HepG2 (cell line): ENCODE data around the gene FUT1. TPM values are rescaled to one million over a fixed set of nuclear protein-coding genes. Genes with fewer than 3 reads are reported as not detected.

Source experiments
- ATAC-seq: fragments of 200-7000 bp; cut with Tn5 transposase; 3 replicates; pipeline ENCODE4 v1.9.1; 2020; ENCODE audit warnings: mild to moderate bottlenecking, moderate library complexity
- BruUV-seq: library from RNA; stranded (reverse); fragments of 400-500 nt; replicated peaks from 2 replicates; lab custom pipeline; 2021; lab: Mats Ljungman, UMichigan
- CTCF ChIA-PET: fragments of 300-600 bp; formaldehyde crosslinking; extraction: SDS; loops from one replicate; lab custom pipeline; 2021; ENCODE audit warnings: low total read pairs, inconsistent platforms, low intra/inter-chr PET ratio; lab: Yijun Ruan, JAX
- POLR2A ChIA-PET: fragments of 350-600 bp; sonication (Branson Sonifier 250); formaldehyde crosslinking; loops from one replicate; lab custom pipeline; 2020; ENCODE audit warnings: antibody characterized with exemption, inconsistent platforms; lab: Yijun Ruan, JAX
- DNase-seq: peaks from one replicate; pipeline ENCODE4 v3.0.0-alpha.2; 2015; ENCODE audit warnings: low spot score
- FAIRE-seq: peaks from 3 replicates; lab custom pipeline; 2011; peaks lifted over from hg19 to GRCh38; lab: Jason Lieb, UNC
- H2AFZ ChIP-seq: one replicate; pipeline ENCODE4 v1.6.1; 2011; ENCODE audit warnings: low read length, inconsistent platforms
- H3K27ac ChIP-seq: fragments of 300-600 bp; 3 replicates; pipeline ENCODE4 v1.8.0; 2011; ENCODE audit warnings: mixed run types, mild to moderate bottlenecking, mixed read lengths, low read length, inconsistent platforms; ENCODE audit not compliant: insufficient read depth; ENCODE audit errors: extremely low read length
- H3K27me3 ChIP-seq, 2 experiments: fragments of 200-600 bp in 1 of 2; 2 replicates in 1 of 2; 3 replicates in 1 of 2; pipeline versions ENCODE4 v1.6.0 to v1.8.0; 2011; ENCODE audit warnings: low read length in 2 of 2, mild to moderate bottlenecking in 2 of 2, moderate library complexity in 2 of 2, inconsistent platforms in 1 of 2; ENCODE audit not compliant: insufficient read depth in 2 of 2, control insufficient read depth in 1 of 2
- H3K36me3 ChIP-seq, 2 experiments: fragments of 200-600 bp in 1 of 2; replicated peaks in 1 of 2; 2 replicates in 1 of 2; 3 replicates in 1 of 2; pipeline versions ENCODE4 v1.5.1 to v1.8.0; 2011; ENCODE audit warnings: low read length in 2 of 2, inconsistent platforms in 1 of 2; ENCODE audit not compliant: insufficient read depth in 2 of 2, control insufficient read depth in 1 of 2
- H3K4me1 ChIP-seq: 2 replicates; pipeline ENCODE4 v1.5.1; 2012; ENCODE audit warnings: low read length, inconsistent platforms; ENCODE audit not compliant: insufficient read depth
- H3K4me2 ChIP-seq: 2 replicates; pipeline ENCODE4 v1.6.0; 2011; ENCODE audit warnings: low read depth, low read length, inconsistent platforms
- H3K4me3 ChIP-seq, 3 experiments: fragments of 200-600 bp in 1 of 3; sonication (generic), shearing (Covaris generic) in 1 of 3; replicated peaks in 1 of 3; 2 replicates each; pipeline ENCODE4 v1.5.1; 2011 to 2016; ENCODE audit warnings: low read length in 3 of 3, inconsistent platforms in 2 of 3, low read depth in 2 of 3, mild to moderate bottlenecking in 2 of 3, control low read depth in 1 of 3, mixed read lengths in 1 of 3; ENCODE audit not compliant: insufficient read depth in 1 of 3
- H3K79me2 ChIP-seq: one replicate; pipeline ENCODE4 v1.6.1; 2011; ENCODE audit warnings: low read length, inconsistent platforms; ENCODE audit not compliant: insufficient read depth
- H3K9ac ChIP-seq: 2 replicates; pipeline ENCODE4 v1.6.0; 2011; ENCODE audit warnings: mild to moderate bottlenecking, low read depth, low read length, inconsistent platforms; ENCODE audit not compliant: insufficient read depth
- H3K9me3 ChIP-seq: 2 replicates; pipeline ENCODE4 v1.5.1; 2012; ENCODE audit warnings: mild to moderate bottlenecking, low read length
- H4K20me1 ChIP-seq: 2 replicates; pipeline ENCODE4 v1.6.0; 2011; ENCODE audit warnings: inconsistent platforms, mild to moderate bottlenecking, low read length, moderate library complexity; ENCODE audit not compliant: insufficient read depth
- CEBPB ChIP-seq: IDR thresholded peaks from 2 replicates; pipeline ENCODE4 v1.6.1; 2011; ENCODE audit warnings: low read depth, low read length, improper control_type of control experiment, borderline replicate concordance
- HOXA5 ChIP-seq: sonication (generic); formaldehyde crosslinking; IDR thresholded peaks from 2 replicates; pipeline ENCODE4 v1.4.0; 2020; ENCODE audit warnings: missing genetic modification reagents
- MIXL1 ChIP-seq: IDR thresholded peaks from 2 replicates; pipeline ENCODE4 v1.6.1; 2016
- RELA ChIP-seq: sonication (generic); formaldehyde crosslinking; IDR thresholded peaks from 2 replicates; pipeline ENCODE4 v1.4.0; 2020; ENCODE audit warnings: missing genetic modification reagents
- SAP130 ChIP-seq: IDR thresholded peaks from 2 replicates; pipeline ENCODE4 v1.6.1; 2016; ENCODE audit warnings: low read depth
- SMAD9 ChIP-seq: sonication (generic); formaldehyde crosslinking; IDR thresholded peaks from 2 replicates; pipeline ENCODE4 v1.5.1; 2020; ENCODE audit warnings: mild to moderate bottlenecking, missing genetic modification reagents
- ZNF121 ChIP-seq: sonication (generic); formaldehyde crosslinking; IDR thresholded peaks from 2 replicates; pipeline ENCODE4 v1.5.0; 2020; ENCODE audit warnings: mild to moderate bottlenecking, missing genetic modification reagents
- ZNF234 ChIP-seq: sonication (generic); formaldehyde crosslinking; conservative IDR thresholded peaks from 2 replicates; pipeline ENCODE4 v1.5.1; 2020; ENCODE audit warnings: mild to moderate bottlenecking, missing genetic modification reagents
- ZNF260 ChIP-seq: sonication (generic); formaldehyde crosslinking; IDR thresholded peaks from 2 replicates; pipeline ENCODE4 v1.4.0; 2020; ENCODE audit warnings: missing genetic modification reagents, low read depth, mild to moderate bottlenecking, borderline replicate concordance
- ZNF274 ChIP-seq: sonication (generic); formaldehyde crosslinking; IDR thresholded peaks from 2 replicates; pipeline ENCODE4 v1.5.1; 2020; ENCODE audit warnings: mild to moderate bottlenecking, missing genetic modification reagents
- ZNF317 ChIP-seq: sonication (generic); formaldehyde crosslinking; IDR thresholded peaks from 2 replicates; pipeline ENCODE4 v1.5.0; 2020; ENCODE audit warnings: mild to moderate bottlenecking, missing genetic modification reagents
- ZNF746 ChIP-seq: sonication (generic); formaldehyde crosslinking; IDR thresholded peaks from 2 replicates; pipeline ENCODE4 v1.8.0; 2022; ENCODE audit warnings: mild to moderate bottlenecking, missing genetic modification reagents
- ZNF878 ChIP-seq: sonication (generic); formaldehyde crosslinking; IDR thresholded peaks from 2 replicates; pipeline ENCODE4 v1.8.1; 2023; ENCODE audit warnings: mild to moderate bottlenecking, missing genetic modification reagents, moderate library complexity
- ZZZ3 ChIP-seq: sonication (generic); formaldehyde crosslinking; IDR thresholded peaks from 2 replicates; pipeline ENCODE4 v1.4.0; 2020; ENCODE audit warnings: missing genetic modification reagents, mild to moderate bottlenecking, borderline replicate concordance
- WGBS: methylation state at CpG from one replicate; pipeline ENCODE4 v1.1.6; 2017; ENCODE audit warnings: low lambda C conversion rate; 5-methylcytosine and 5-hydroxymethylcytosine counted together
- in situ Hi-C: cut with HindIII; loops from 2 replicates; pipeline ENCODE4 v1.10.0; 2017; ENCODE audit warnings: low pct_unique_long_range_greater_than_20kb; ENCODE audit not compliant: extremely low pct_ligation_motif_present
- intact Hi-C: fragments of 100-400 bp; cut with micrococcal nuclease; formaldehyde crosslinking; loops from one replicate; pipeline ENCODE4 v1.10.0; 2022; ENCODE audit not compliant: unreplicated experiment
- polyA plus RNA-seq, 8 experiments: library from polyadenylated mRNA; depleted of rRNA in 3 of 8; stranded (reverse) in 7 of 8; unstranded in 1 of 8; fragments of >200 nt; fragmentation: Illumina TruSeq in 4 of 8; extraction: Trizol in 4 of 8; gene quantifications; 2 replicates each; pipeline versions ENCODE4 v1.2.1 to v1.2.3, GENCODE V29; 2011 to 2016; ENCODE audit warnings: low read depth in 4 of 8, missing spikeins in 1 of 8, mixed read lengths in 1 of 8; ENCODE audit not compliant: insufficient read depth in 1 of 8
- total RNA-seq, 5 experiments: library from RNA; depleted of rRNA; stranded (reverse); fragments of >200 nt; fragmentation: Illumina TruSeq; extraction: Trizol; gene quantifications; 2 replicates each; pipeline ENCODE4 v1.2.3, GENCODE V29; 2016; ENCODE audit warnings: low read depth in 1 of 5
- TF ChIP-seq, protein P1 (sequence below): fragments of 450-650 bp; IDR thresholded peaks from 2 replicates; pipeline ENCODE4 v1.6.1; 2017
- TF ChIP-seq, protein P2 (sequence below): sonication (generic); formaldehyde crosslinking; IDR thresholded peaks from 2 replicates; pipeline ENCODE4 v1.4.0; 2020; ENCODE audit warnings: mild to moderate bottlenecking, missing genetic modification reagents
- TF ChIP-seq, protein P3 (sequence below): sonication (generic); formaldehyde crosslinking; conservative IDR thresholded peaks from 2 replicates; pipeline ENCODE4 v1.8.0; 2022; ENCODE audit warnings: missing genetic modification reagents

The FUT1 gene
- total and polyA plus RNA-seq, 2 of the 13 experiments (the other 11 are each of a cell fraction or from before 2014, with no cell fraction given), result 0.07 to 1.1 TPM

- WGBS, result 22% methylated on average over 5 of the region's 5 CpGs
Measured at GRCh38 chr19:48777139-48777538, 24.7 kb upstream of the FUT1 start.

DNA sequence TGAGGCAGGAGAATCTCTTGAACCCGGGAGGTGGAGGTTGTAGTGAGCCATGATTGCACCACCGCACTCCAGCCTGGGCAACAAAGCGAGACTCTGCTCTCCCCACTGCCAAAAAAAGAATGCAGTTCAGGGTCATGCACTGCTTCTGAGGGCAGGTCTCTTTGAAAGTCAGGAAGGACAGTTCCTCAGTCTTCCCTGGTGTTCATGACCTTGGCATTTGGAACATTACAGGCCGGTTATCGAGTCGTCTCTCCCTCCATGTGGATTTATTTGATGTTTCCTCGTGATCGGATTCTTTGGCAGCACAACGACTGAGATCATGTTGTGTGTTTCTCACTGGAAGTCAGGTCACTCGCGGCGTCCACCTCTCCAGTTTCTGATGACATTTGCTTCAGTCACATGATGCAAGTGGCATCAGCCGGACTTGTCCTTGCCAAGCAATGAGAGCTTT, 20.1 kb upstream of the FUT1 start:
- Histone ChIP-seq H4K20me1 (no peaks in the 10 kb centered on the region), H3K27ac (peak overlapping the region; percentile 57), H3K27me3 (no peaks in the 10 kb centered on the region), H3K4me3 (peak overlapping the region in 1 of 3 experiments; percentile 10; a peak in 1 of 6 replicates), H3K4me1 (peaks cover 76% of the 10 kb centered on the region), H3K36me3 (no peaks in the 10 kb centered on the region), H3K9me3 (no peaks in the 10 kb centered on the region), H3K79me2 (no peaks in the 10 kb centered on the region), H3K4me2 (peak overlapping the region; percentile 73), H2AFZ (no peak overlapping the region), H3K9ac (no peak overlapping the region)
- FAIRE-seq (peak; percentile 74), ATAC-seq (peak; percentile 64), DNase-seq (peak; percentile 94)
- WGBS, result 5% methylated on average over 12 of the region's 13 CpGs
- in situ Hi-C loops, result no loop called here
- POLR2A ChIA-PET, result interaction anchor here (0.6 to 1.9 kb wide), 5 partner anchors 11 to 189 kb away, joined by 3 to 4 read pairs (median 3); partner anchors contain the start of gene PPP1R15A
- BruUV-seq, result no TSS peak
- intact Hi-C loops, result loop anchor here (2.0 kb wide), 1 partner anchor 18 kb away; the partner anchor contains the start of gene FGF21
- CTCF ChIA-PET, result no interaction called here
- TF ChIP-seq ZNF878 (CRISPR knock-in tag) (no peak), ZNF746 (no peak), ZZZ3 (CRISPR knock-in tag) (no peak), ZNF260 (no peak), RELA (CRISPR knock-in tag) (no peak), MIXL1 (CRISPR knock-in tag) (0 out of 2 replicates have a peak, but pooled peaks have one; percentile 13), HOXA5 (CRISPR knock-in tag) (no peak), SMAD9 (CRISPR knock-in tag) (no peak), ZNF317 (CRISPR knock-in tag) (no peak), CEBPB (0 out of 2 replicates have a peak, but pooled peaks have one; percentile 20), ZNF274 (no peak)
- TF ChIP-seq, protein P1, sequence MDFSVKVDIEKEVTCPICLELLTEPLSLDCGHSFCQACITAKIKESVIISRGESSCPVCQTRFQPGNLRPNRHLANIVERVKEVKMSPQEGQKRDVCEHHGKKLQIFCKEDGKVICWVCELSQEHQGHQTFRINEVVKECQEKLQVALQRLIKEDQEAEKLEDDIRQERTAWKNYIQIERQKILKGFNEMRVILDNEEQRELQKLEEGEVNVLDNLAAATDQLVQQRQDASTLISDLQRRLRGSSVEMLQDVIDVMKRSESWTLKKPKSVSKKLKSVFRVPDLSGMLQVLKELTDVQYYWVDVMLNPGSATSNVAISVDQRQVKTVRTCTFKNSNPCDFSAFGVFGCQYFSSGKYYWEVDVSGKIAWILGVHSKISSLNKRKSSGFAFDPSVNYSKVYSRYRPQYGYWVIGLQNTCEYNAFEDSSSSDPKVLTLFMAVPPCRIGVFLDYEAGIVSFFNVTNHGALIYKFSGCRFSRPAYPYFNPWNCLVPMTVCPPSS, result no peak
- TF ChIP-seq, protein P2, sequence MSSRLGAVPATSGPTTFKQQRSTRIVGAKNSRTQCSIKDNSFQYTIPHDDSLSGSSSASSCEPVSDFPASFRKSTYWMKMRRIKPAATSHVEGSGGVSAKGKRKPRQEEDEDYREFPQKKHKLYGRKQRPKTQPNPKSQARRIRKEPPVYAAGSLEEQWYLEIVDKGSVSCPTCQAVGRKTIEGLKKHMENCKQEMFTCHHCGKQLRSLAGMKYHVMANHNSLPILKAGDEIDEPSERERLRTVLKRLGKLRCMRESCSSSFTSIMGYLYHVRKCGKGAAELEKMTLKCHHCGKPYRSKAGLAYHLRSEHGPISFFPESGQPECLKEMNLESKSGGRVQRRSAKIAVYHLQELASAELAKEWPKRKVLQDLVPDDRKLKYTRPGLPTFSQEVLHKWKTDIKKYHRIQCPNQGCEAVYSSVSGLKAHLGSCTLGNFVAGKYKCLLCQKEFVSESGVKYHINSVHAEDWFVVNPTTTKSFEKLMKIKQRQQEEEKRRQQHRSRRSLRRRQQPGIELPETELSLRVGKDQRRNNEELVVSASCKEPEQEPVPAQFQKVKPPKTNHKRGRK (CRISPR knock-in tag), result no peak
- TF ChIP-seq, protein P3, sequence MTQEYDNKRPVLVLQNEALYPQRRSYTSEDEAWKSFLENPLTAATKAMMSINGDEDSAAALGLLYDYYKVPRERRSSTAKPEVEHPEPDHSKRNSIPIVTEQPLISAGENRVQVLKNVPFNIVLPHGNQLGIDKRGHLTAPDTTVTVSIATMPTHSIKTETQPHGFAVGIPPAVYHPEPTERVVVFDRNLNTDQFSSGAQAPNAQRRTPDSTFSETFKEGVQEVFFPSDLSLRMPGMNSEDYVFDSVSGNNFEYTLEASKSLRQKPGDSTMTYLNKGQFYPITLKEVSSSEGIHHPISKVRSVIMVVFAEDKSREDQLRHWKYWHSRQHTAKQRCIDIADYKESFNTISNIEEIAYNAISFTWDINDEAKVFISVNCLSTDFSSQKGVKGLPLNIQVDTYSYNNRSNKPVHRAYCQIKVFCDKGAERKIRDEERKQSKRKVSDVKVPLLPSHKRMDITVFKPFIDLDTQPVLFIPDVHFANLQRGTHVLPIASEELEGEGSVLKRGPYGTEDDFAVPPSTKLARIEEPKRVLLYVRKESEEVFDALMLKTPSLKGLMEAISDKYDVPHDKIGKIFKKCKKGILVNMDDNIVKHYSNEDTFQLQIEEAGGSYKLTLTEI (CRISPR knock-in tag), result no peak

More at GRCh38 chr19:48777139-48777538, 24.7 kb upstream of the FUT1 start:
- no peaks in the 10 kb centered on the region for H4K20me1 ChIP-seq
- in situ Hi-C loops, result no loop called here
- no peaks in the 10 kb centered on the region for H3K36me3 ChIP-seq
- H3K9ac ChIP-seq, result no peak overlapping the region
- H3K9me3 ChIP-seq, result no peaks in the 10 kb centered on the region
- H3K27ac ChIP-seq, result no peak overlapping the region
- H3K27me3 ChIP-seq, result no peaks in the 10 kb centered on the region; a peak in 1 of 5 replicates
- TF ChIP-seq SAP130 (no peak), ZNF121 (CRISPR knock-in tag) (peak; percentile 87), ZNF234 (CRISPR knock-in tag) (no peak)
- ATAC-seq, result no peak
- DNase-seq, result no peak
- no peak for FAIRE-seq
- no peaks in the 10 kb centered on the region for H3K79me2 ChIP-seq
- POLR2A ChIA-PET, result no interaction called here
- no peak overlapping the region for H3K4me2 ChIP-seq
- peaks cover 67% of the 10 kb centered on the region for H3K4me1 ChIP-seq
- intact Hi-C loops, result no loop called here
- H2AFZ ChIP-seq, result no peak overlapping the region
- no peak overlapping the region for H3K4me3 ChIP-seq
- CTCF ChIA-PET, result no interaction called here
- BruUV-seq, result no TSS peak
